ENCODE results near the gene IGSF21. TPM values are rescaled to one million over a fixed set of nuclear protein-coding genes. Genes with fewer than 3 reads are reported as not detected.

IGSF21 gene
- total and polyA plus RNA-seq, 2 donors (not counting 3 experiments of a cell fraction or from before 2014, with no cell fraction given), result not detected

- H4K20me1 ChIP-seq (replicated peaks; ENCODE audit: control insufficient read depth, extremely low read depth, insufficient read depth, low read length), result no peaks in the 10 kb centered on the region
- no peaks in the 10 kb centered on the region for H3K27me3 ChIP-seq (ENCODE audit: control insufficient read depth in 2 of 2, insufficient read depth in 2 of 2, low read length in 2 of 2)
- H3K9ac ChIP-seq (replicated peaks; ENCODE audit: extremely low read depth, insufficient read depth, low read length), result no peak overlapping the region
- H3K4me1 ChIP-seq (ENCODE audit: control insufficient read depth, extremely low read depth, insufficient read depth, low read length), result no peaks in the 10 kb centered on the region
- H3K4me2 ChIP-seq (ENCODE audit: insufficient read depth, low read length), result no peak overlapping the region
- dilution Hi-C loops (cut with MboI; ENCODE audit: extremely low pct_ligation_motif_present, low sequenced_read_pairs), result no loop called here
- no peak overlapping the region for H3K4me3 ChIP-seq (replicated peaks in 1 of 3; ENCODE audit: insufficient read depth in 1 of 3, low read depth in 1 of 3, low read length in 3 of 3)
- no TSS peak for BruUV-seq (replicated peaks)
- DNase-seq (ENCODE audit: low read depth, low spot score) (no peak), FAIRE-seq (no peak)
- no peaks in the 10 kb centered on the region for H3K9me3 ChIP-seq (replicated peaks; ENCODE audit: control insufficient read depth, insufficient read depth, low read length)
- no peaks in the 10 kb centered on the region for H3K36me3 ChIP-seq (ENCODE audit: control insufficient read depth in 2 of 2, extremely low read depth in 1 of 2, insufficient read depth in 2 of 2, low read length in 2 of 2)
- intact Hi-C loops (cut with micrococcal nuclease), result no loop called here
- POLR2A ChIA-PET, result no interaction called here
- no peak overlapping the region for H2AFZ ChIP-seq (ENCODE audit: low read depth, low read length)
- TF ChIP-seq MAX (IDR thresholded peaks at IDR 0.05; ENCODE audit: insufficient read depth, insufficient read length) (no peak), JUN (IDR thresholded peaks at IDR 0.05; ENCODE audit: borderline replicate concordance, insufficient read depth, insufficient read length, low read depth) (no peak), EZH2 (IDR thresholded peaks at IDR 0.05; ENCODE audit: borderline replicate concordance, low read depth, low read length, severe bottlenecking) (no peak), POLR2AphosphoS5 (IDR thresholded peaks at IDR 0.05; ENCODE audit: insufficient read depth, low read depth, low read length) (no peak), FOS (IDR thresholded peaks at IDR 0.05; ENCODE audit: borderline replicate concordance, insufficient read depth, low read length) (no peak), POLR2A (IDR thresholded peaks at IDR 0.05; ENCODE audit: low read depth, low read length) (no peak), GATA2 (IDR thresholded peaks at IDR 0.05; ENCODE audit: insufficient read depth, insufficient read length, low read depth, low read length) (no peak), CTCF (IDR thresholded peaks at IDR 0.05; ENCODE audit: extremely low read depth in 1 of 2, insufficient read depth in 1 of 2, low read depth in 1 of 2, low read length in 2 of 2) (no peak), MYC (IDR thresholded peaks at IDR 0.05; ENCODE audit: low read depth, low read length) (no peak)
- no peaks in the 10 kb centered on the region for H3K79me2 ChIP-seq (ENCODE audit: control insufficient read depth, insufficient read depth, low read length)
- CTCF ChIA-PET, result no interaction called here
- H3K27ac ChIP-seq (ENCODE audit: insufficient read depth, low read depth, low read length), result no peak overlapping the region
- H3K9me1 ChIP-seq (replicated peaks; ENCODE audit: control insufficient read depth, extremely low read depth, insufficient read depth, low read length), result no peaks in the 10 kb centered on the region
Observed at GRCh38 chr1:18350747-18351146, 243.1 kb downstream of the IGSF21 start.
